K562 (cell line): Measurements from ENCODE around the gene ADGRG4.

Experiments used
- HLTF ChIP-seq: fragments of 450-650 bp; IDR thresholded peaks from 2 replicates; pipeline ENCODE4 v1.6.1; 2016
- POLR2AphosphoS5 ChIP-seq: IDR thresholded peaks from 2 replicates; pipeline ENCODE4 v1.6.1; 2011; ENCODE audit warnings: mild to moderate bottlenecking, low read depth, low read length, moderate library complexity; ENCODE audit not compliant: control insufficient read depth, insufficient read depth
- RFX5 ChIP-seq: IDR thresholded peaks from 2 replicates; pipeline ENCODE4 v1.6.1; 2011; ENCODE audit warnings: low read depth, mild to moderate bottlenecking, improper control_type of control experiment, low read length

- TF ChIP-seq RFX5 (no peak), POLR2AphosphoS5 (no peak), HLTF (no peak)
Observed at GRCh38 chrX:136464589-136464988, 163.8 kb downstream of the ADGRG4 start.
